Measurements from ENCODE around the gene ZNF730. TPM values are rescaled to one million over a fixed set of nuclear protein-coding genes. Genes with fewer than 3 reads are reported as not detected.
"Not testable (repeated sequence)": the region's sequence is repeated elsewhere in the genome, so short reads cannot be mapped to it uniquely, and the experiment has no call there.

Gene ZNF730
- polyA plus RNA-seq, 1 of the 3 experiments (the other 2 are of a cell fraction), result 0.30 TPM

GRCh38 chr19:23075031-23075733, 41.6 kb upstream of the ZNF730 start:
- DNase-seq, result peak; percentile 92
- H3F3A ChIP-seq (replicated peaks; ENCODE audit: insufficient read depth), result peaks cover 4% of the 10 kb centered on the region
- H3K4me1 ChIP-seq (ENCODE audit: control insufficient read depth in 1 of 2, insufficient read depth in 2 of 2, low read depth in 1 of 2, low read length in 1 of 2), result peaks cover 0 to 3% of the 10 kb centered on the region in 2 experiments; a peak in 2 of 4 replicates
- H2AFZ ChIP-seq (ENCODE audit: low read depth), result peak overlapping the region; percentile 98
- no peaks in the 10 kb centered on the region for H4K20me1 ChIP-seq (ENCODE audit: insufficient read depth)
- H3K27ac ChIP-seq (ENCODE audit: low read depth in 2 of 2, low read length in 1 of 2), result peak overlapping the region; percentile 63 to 75
- no peaks in the 10 kb centered on the region for H3K9me2 ChIP-seq
- WGBS (ENCODE audit: low lambda C conversion rate), result 7% methylated on average over 9 of the region's 48 CpGs
- H3K9ac ChIP-seq, result peak overlapping the region; percentile 93
- H3K27me3 ChIP-seq (ENCODE audit: insufficient read depth), result no peaks in the 10 kb centered on the region
- TF ChIP-seq TEAD4 (IDR thresholded peaks at IDR 0.05; ENCODE audit: borderline replicate concordance, insufficient read depth) (no peak), GATA2 (CRISPR knock-in tag; IDR thresholded peaks at IDR 0.05) (no peak), POLR2AphosphoS5 (IDR thresholded peaks at IDR 0.05; ENCODE audit: low read depth, low read length) (peak; percentile 66), NRF1 (IDR thresholded peaks at IDR 0.05; ENCODE audit: low read depth, low read length) (no peak), YY1 (IDR thresholded peaks at IDR 0.05; ENCODE audit: low read depth) (peak; percentile 82; the same call in 1 of the 2 replicates), SIN3A (IDR thresholded peaks at IDR 0.05; ENCODE audit: borderline replicate concordance, low read depth, low read length) (0 out of 2 replicates have a peak, but pooled peaks have one; percentile 46), TCF12 (IDR thresholded peaks at IDR 0.05) (no peak), TAF1 (IDR thresholded peaks at IDR 0.05; ENCODE audit: borderline replicate concordance, low read depth, low read length) (peak; percentile 35; the same call in 1 of the 2 replicates), MXI1 (IDR thresholded peaks at IDR 0.05; ENCODE audit: low read depth, low read length) (no peak), USF2 (IDR thresholded peaks at IDR 0.05; ENCODE audit: borderline replicate concordance, low read depth, low read length) (no peak), MAX (IDR thresholded peaks at IDR 0.05; ENCODE audit: low read depth) (no peak; the same call in 1 of the 2 replicates), RXRA (IDR thresholded peaks at IDR 0.05; ENCODE audit: borderline replicate concordance, low read depth) (no peak), ZBTB33 (IDR thresholded peaks at IDR 0.05; ENCODE audit: borderline replicate concordance, low read depth) (no peak), SMC3 (IDR thresholded peaks at IDR 0.05; ENCODE audit: low read depth, low read length) (no peak), CTCF (IDR thresholded peaks at IDR 0.05) (no peak)
- no peaks in the 10 kb centered on the region for H3K9me3 ChIP-seq
- peaks cover 24% of the 10 kb centered on the region for H3K79me2 ChIP-seq (ENCODE audit: insufficient read depth)
- ChIA-PET CTCF (no interaction called here), POLR2A (interaction anchor here (0.6 to 1.7 kb wide), 5 partner anchors 42 to 612 kb away, joined by 3 to 8 read pairs (median 5); partner anchors contain the start of genes ZNF675 and ZNF730)
- H3K4me2 ChIP-seq, result peak overlapping the region; percentile 88
- H3K4me3 ChIP-seq (ENCODE audit: low read depth in 2 of 2, low read length in 1 of 2), result peak overlapping the region; percentile 74 to 97
- H3K36me3 ChIP-seq (replicated peaks in 1 of 2; ENCODE audit: control insufficient read depth in 1 of 2, insufficient read depth in 2 of 2, low read length in 1 of 2), result no peaks in the 10 kb centered on the region

- H3K27ac ChIP-seq (ENCODE audit: low read depth in 2 of 2, low read length in 1 of 2); H3F3A ChIP-seq (replicated peaks; ENCODE audit: insufficient read depth); H3K9ac ChIP-seq; H3K4me2 ChIP-seq; POLR2A ChIA-PET; H3K36me3 ChIP-seq (replicated peaks in 1 of 2; ENCODE audit: control insufficient read depth in 1 of 2, insufficient read depth in 2 of 2, low read length in 1 of 2); H3K9me2 ChIP-seq; H3K4me3 ChIP-seq (ENCODE audit: low read depth in 2 of 2, low read length in 1 of 2); DNase-seq; H3K27me3 ChIP-seq (ENCODE audit: insufficient read depth); CTCF ChIA-PET; H4K20me1 ChIP-seq (ENCODE audit: insufficient read depth); H3K4me1 ChIP-seq (ENCODE audit: control insufficient read depth in 1 of 2, insufficient read depth in 2 of 2, low read depth in 1 of 2, low read length in 1 of 2); H3K9me3 ChIP-seq; H2AFZ ChIP-seq (ENCODE audit: low read depth): not testable (repeated sequence)
- WGBS (ENCODE audit: low lambda C conversion rate), result 39% methylated on average over 2 of the region's 2 CpGs
- peaks cover 36% of the 10 kb centered on the region for H3K79me2 ChIP-seq (ENCODE audit: insufficient read depth)
Observed at GRCh38 chr19:23077776-23078175, 39.0 kb upstream of the ZNF730 start.

Measured in SK-N-SH (cell line).